H1 (cell line): ENCODE measurements around the gene KIAA0930. TPM values are rescaled to one million over a fixed set of nuclear protein-coding genes. Genes with fewer than 3 reads are reported as not detected.

ENCODE experiments used
- CTCF ChIA-PET: fragments of 300-600 bp; sonication (Branson Sonifier 250); formaldehyde crosslinking; loops from one replicate; lab custom pipeline; 2021; ENCODE audit not compliant: partially characterized antibody; lab: Charles Lee
- POLR2A ChIA-PET: fragments of 300-600 bp; sonication (Branson Sonifier 250); formaldehyde crosslinking; loops from one replicate; lab custom pipeline; 2021; ENCODE audit warnings: inconsistent platforms; ENCODE audit not compliant: partially characterized antibody; lab: Charles Lee
- DNase-seq, 2 experiments: peaks; one replicate each; pipeline versions ENCODE4 v3.0.0 to v3.0.0-alpha.2; 2010 to 2022; ENCODE audit warnings: low spot score in 2 of 2, low read depth in 1 of 2, mixed read lengths in 1 of 2
- FAIRE-seq: peaks from 2 replicates; lab custom pipeline; 2011; peaks lifted over from hg19 to GRCh38; lab: Jason Lieb, UNC
- H2AFZ ChIP-seq: 2 replicates; pipeline ENCODE4 v1.8.1; 2012; ENCODE audit warnings: low read length, inconsistent platforms
- H2AK5ac ChIP-seq: 2 replicates; pipeline ENCODE4 v1.6.1; 2013; ENCODE audit warnings: low read depth, low read length
- H2BK120ac ChIP-seq: replicated peaks from 2 replicates; pipeline ENCODE3; 2013; ENCODE audit warnings: low read depth, low read length, inconsistent platforms
- H2BK12ac ChIP-seq: 2 replicates; pipeline ENCODE4 v1.6.1; 2013; ENCODE audit warnings: low read depth, low read length
- H2BK15ac ChIP-seq: 2 replicates; pipeline ENCODE4 v1.6.1; 2013; ENCODE audit warnings: low read length
- H2BK20ac ChIP-seq: 2 replicates; pipeline ENCODE4 v1.6.1; 2013; ENCODE audit warnings: low read length
- H2BK5ac ChIP-seq: 2 replicates; pipeline ENCODE4 v1.6.1; 2013; ENCODE audit warnings: low read depth, low read length
- H3K14ac ChIP-seq: 2 replicates; pipeline ENCODE4 v1.6.1; 2013; ENCODE audit warnings: inconsistent platforms; ENCODE audit not compliant: insufficient read length
- H3K18ac ChIP-seq: 2 replicates; pipeline ENCODE4 v1.6.1; 2013; ENCODE audit warnings: low read length; ENCODE audit errors: extremely low read depth
- H3K23ac ChIP-seq: 2 replicates; pipeline ENCODE4 v1.6.1; 2013; ENCODE audit warnings: inconsistent platforms; ENCODE audit not compliant: insufficient read length
- H3K23me2 ChIP-seq: 2 replicates; pipeline ENCODE4 v1.6.1; 2013; ENCODE audit warnings: low read depth, low read length
- H3K27ac ChIP-seq: 2 replicates; pipeline ENCODE4 v1.6.1; 2011; ENCODE audit warnings: low read depth, low read length, inconsistent platforms
- H3K27me3 ChIP-seq, 4 experiments: replicated peaks in 1 of 4; 1 replicate in 1 of 4; 2 replicates in 3 of 4; pipeline versions ENCODE4 v1.6.1 to v1.8.1; 2011 to 2013; ENCODE audit warnings: low read length in 3 of 4, mild to moderate bottlenecking in 3 of 4, inconsistent platforms in 2 of 4, mixed read lengths in 2 of 4, moderate library complexity in 1 of 4; ENCODE audit not compliant: control insufficient read depth in 3 of 4, insufficient read depth in 3 of 4; ENCODE audit errors: extremely low read depth in 1 of 4
- H3K36me3 ChIP-seq, 4 experiments: 2 replicates each; pipeline versions ENCODE4 v1.6.1 to v1.8.1; 2011 to 2013; ENCODE audit warnings: mild to moderate bottlenecking in 4 of 4, low read length in 3 of 4, moderate library complexity in 2 of 4, control low read depth in 1 of 4, inconsistent platforms in 1 of 4; ENCODE audit not compliant: insufficient read depth in 4 of 4, control insufficient read depth in 2 of 4
- H3K4ac ChIP-seq: replicated peaks from 2 replicates; pipeline ENCODE3; 2013; ENCODE audit warnings: low read length, low read depth, mixed read lengths, inconsistent platforms; ENCODE audit not compliant: insufficient read length
- H3K4me1 ChIP-seq, 4 experiments: replicated peaks in 1 of 4; 1 replicate in 1 of 4; 2 replicates in 3 of 4; pipeline versions ENCODE4 v1.6.1 to v1.8.1; 2011 to 2013; ENCODE audit warnings: low read length in 3 of 4, inconsistent platforms in 2 of 4, mixed read lengths in 1 of 4; ENCODE audit not compliant: insufficient read depth in 4 of 4, control insufficient read depth in 3 of 4
- H3K4me2 ChIP-seq, 2 experiments: 2 replicates each; pipeline versions ENCODE4 v1.6.1 to v1.8.1; 2011 to 2013; ENCODE audit warnings: low read depth in 2 of 2, low read length in 2 of 2, control low read depth in 1 of 2, inconsistent platforms in 1 of 2, mild to moderate bottlenecking in 1 of 2; ENCODE audit not compliant: insufficient read depth in 1 of 2
- H3K4me3 ChIP-seq, 4 experiments: fragments of 200-600, 300-600 bp in 1 of 4; sonication (generic), shearing (Covaris generic), sonication (Bioruptor Twin) in 1 of 4; 2 replicates each; pipeline versions ENCODE4 v1.5.1 to v1.8.1; 2011 to 2016; ENCODE audit warnings: low read length in 4 of 4, low read depth in 3 of 4, control low read depth in 2 of 4, inconsistent platforms in 2 of 4, mild to moderate bottlenecking in 2 of 4, mixed read lengths in 1 of 4, moderate library complexity in 1 of 4; ENCODE audit not compliant: insufficient read depth in 2 of 4; ENCODE audit errors: extremely low read depth in 1 of 4
- H3K56ac ChIP-seq: replicated peaks from 2 replicates; pipeline ENCODE3; 2013; ENCODE audit warnings: low read depth, mild to moderate bottlenecking, mixed read lengths, low read length, inconsistent platforms; ENCODE audit not compliant: insufficient read length
- H3K79me1 ChIP-seq: 2 replicates; pipeline ENCODE4 v1.6.1; 2013; ENCODE audit warnings: low read depth, low read length, control low read depth
- H3K79me2 ChIP-seq, 2 experiments: 2 replicates each; pipeline versions ENCODE4 v1.6.1 to v1.8.1; 2012 to 2013; ENCODE audit warnings: low read length in 2 of 2, mild to moderate bottlenecking in 2 of 2, inconsistent platforms in 1 of 2; ENCODE audit not compliant: insufficient read depth in 2 of 2, control insufficient read depth in 1 of 2
- H3K9ac ChIP-seq, 4 experiments: replicated peaks in 1 of 4; 1 replicate in 1 of 4; 2 replicates in 3 of 4; pipeline versions ENCODE4 v1.6.1 to v1.8.1; 2011 to 2013; ENCODE audit warnings: low read depth in 3 of 4, low read length in 3 of 4, control low read depth in 2 of 4, mild to moderate bottlenecking in 2 of 4, moderate library complexity in 2 of 4, inconsistent platforms in 1 of 4; ENCODE audit errors: extremely low read depth in 1 of 4
- H3K9me3 ChIP-seq, 2 experiments: 2 replicates each; pipeline versions ENCODE4 v1.6.1 to v1.8.1; 2012 to 2013; ENCODE audit warnings: mild to moderate bottlenecking in 2 of 2, moderate library complexity in 2 of 2, control low read depth in 1 of 2, inconsistent platforms in 1 of 2, low read depth in 1 of 2, low read length in 1 of 2, mixed read lengths in 1 of 2; ENCODE audit not compliant: insufficient read depth in 2 of 2
- H4K20me1 ChIP-seq, 2 experiments: replicated peaks in 1 of 2; 2 replicates each; pipeline versions ENCODE3 to v1.8.1; 2011 to 2013; ENCODE audit warnings: inconsistent platforms in 2 of 2, low read length in 2 of 2, mild to moderate bottlenecking in 1 of 2; ENCODE audit not compliant: insufficient read depth in 2 of 2, control insufficient read depth in 1 of 2
- H4K5ac ChIP-seq: 2 replicates; pipeline ENCODE4 v1.6.1; 2013; ENCODE audit warnings: low read length, low read depth, mixed read lengths, inconsistent platforms; ENCODE audit not compliant: insufficient read length
- H4K8ac ChIP-seq: 2 replicates; pipeline ENCODE4 v1.8.0; 2013; ENCODE audit warnings: mild to moderate bottlenecking, moderate library complexity, low read length, inconsistent platforms; ENCODE audit not compliant: insufficient read depth; ENCODE audit errors: extremely low read depth
- H4K91ac ChIP-seq: replicated peaks from 2 replicates; pipeline ENCODE3; 2013; ENCODE audit warnings: low read length, mixed read lengths, inconsistent platforms; ENCODE audit not compliant: insufficient read length
- CHD2 ChIP-seq: IDR thresholded peaks from 2 replicates; pipeline ENCODE4 v1.6.1; 2012; ENCODE audit warnings: low read length, improper control_type of control experiment
- CTBP2 ChIP-seq: IDR thresholded peaks from 2 replicates; pipeline ENCODE4 v1.7.0; 2011; ENCODE audit warnings: borderline replicate concordance, mild to moderate bottlenecking, moderate library complexity, mixed read lengths, low read length; ENCODE audit not compliant: insufficient read depth, insufficient read length
- EZH2 ChIP-seq: fragments of 200-600 bp; sonication (generic); IDR thresholded peaks from 2 replicates; pipeline ENCODE4 v1.7.1; 2012; ENCODE audit warnings: low read depth, mild to moderate bottlenecking, moderate library complexity, low read length, inconsistent platforms; ENCODE audit not compliant: severe bottlenecking
- NRF1 ChIP-seq: IDR thresholded peaks from 2 replicates; pipeline ENCODE4 v1.6.1; 2011; ENCODE audit warnings: mild to moderate bottlenecking, low read depth, low read length, improper control_type of control experiment
- SP2 ChIP-seq: IDR thresholded peaks from 2 replicates; pipeline ENCODE4 v1.6.1; 2012; ENCODE audit warnings: mild to moderate bottlenecking, low read length, inconsistent platforms
- WGBS, 2 experiments: shearing (Covaris generic) in 1 of 2; methylation state at CpG; one replicate each; pipeline versions ENCODE4 v1.1.6 to v1.1.7; 2013 to 2015; ENCODE audit warnings: low lambda C conversion rate in 2 of 2, mixed read lengths in 2 of 2, inconsistent platforms in 1 of 2, low coverage in 1 of 2, missing lambda C conversion rate in 1 of 2; ENCODE audit not compliant: insufficient replicate concordance in 2 of 2, insufficient coverage in 1 of 2, insufficient read length in 1 of 2; ENCODE audit errors: extremely low coverage in 1 of 2, missing lambda C conversion rate in 1 of 2; 5-methylcytosine and 5-hydroxymethylcytosine counted together
- polyA plus RNA-seq, 7 experiments: library from polyadenylated mRNA; depleted of rRNA in 3 of 7; stranded (reverse) in 5 of 7; unstranded in 2 of 7; fragments of >200 nt in 5 of 7; fragments of 200-250 nt in 2 of 7; gene quantifications; 1 replicate in 5 of 7; 2 replicates in 1 of 7; 4 replicates in 1 of 7; pipeline versions ENCODE4 v1.2.1 to v1.2.3, GENCODE V29; 2011 to 2013; ENCODE audit warnings: missing spikeins in 2 of 7, mixed read lengths in 2 of 7
- total RNA-seq: library from RNA; stranded (reverse); fragmentation: NEBNext Ultra II Directional; extraction: Animal tissue kit (Norgen Biotek cat#: 25700); gene quantifications from 2 replicates; pipeline ENCODE4 v1.2.1, GENCODE V29; 2021
- TF ChIP-seq, protein P1 (sequence below): IDR thresholded peaks from 2 replicates; pipeline ENCODE4 v1.6.1; 2012; ENCODE audit warnings: inconsistent platforms

KIAA0930 gene
- total and polyA plus RNA-seq, 2 of the 8 experiments (the other 6 are each of a cell fraction or from before 2014, with no cell fraction given) = 61.9 to 66.1 TPM

DNA sequence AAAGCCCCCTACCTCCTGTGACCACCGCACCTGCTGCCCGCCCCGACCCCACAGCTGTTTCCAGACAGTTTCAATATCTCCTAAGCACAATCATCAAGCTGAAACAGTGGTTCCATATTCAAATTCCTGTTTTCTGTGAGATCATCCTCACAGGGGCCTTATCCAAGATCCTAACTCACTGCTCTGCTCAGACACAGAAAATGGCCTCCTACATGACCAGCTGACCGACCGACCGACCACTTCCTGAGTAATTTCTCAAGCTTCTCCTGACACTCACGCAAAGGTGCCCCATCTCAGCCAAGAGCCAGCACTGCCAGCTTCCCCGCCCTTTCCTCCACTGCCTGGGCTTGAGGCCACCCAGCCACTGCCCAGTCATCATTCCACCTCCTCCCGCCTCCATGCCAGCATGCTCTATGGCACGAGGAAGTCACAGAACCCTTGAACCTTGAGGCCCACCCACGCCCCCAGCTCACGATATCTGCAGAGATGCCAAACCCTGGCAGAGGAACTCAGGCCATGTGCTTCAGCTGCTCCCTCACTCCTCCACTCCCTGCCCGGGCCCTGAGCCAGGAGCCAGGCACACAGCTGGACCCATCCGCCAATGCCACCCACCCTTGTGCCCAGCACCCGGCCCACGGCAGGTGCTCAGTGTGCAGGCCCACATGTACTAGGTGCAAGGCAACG, 14.0 kb downstream of the KIAA0930 start:
- no peaks in the 10 kb centered on the region for H3K27me3 ChIP-seq
- H3K27ac ChIP-seq = no peak overlapping the region
- H4K91ac ChIP-seq = no peak overlapping the region
- WGBS, 2 experiments = 87% methylated on average over 17 of the region's 17 CpGs; no CpG with 5 or more reads in 1 of the 2 experiments
- POLR2A ChIA-PET = interaction anchor here (0.6 to 1.6 kb wide), 4 partner anchors 9 to 88 kb away, joined by 3 to 10 read pairs (median 3); no protein-coding TSS in a partner anchor
- peak overlapping the region; percentile 39; the same call in 1 of the 2 replicates for H2AK5ac ChIP-seq
- H4K20me1 ChIP-seq = peaks cover 2 to 24% of the 10 kb centered on the region in 2 experiments
- H3K56ac ChIP-seq = no peak overlapping the region
- H2AFZ ChIP-seq = no peak overlapping the region
- CTCF ChIA-PET = interaction anchor here (0.7 to 1.6 kb wide), 5 partner anchors 8 to 37 kb away, joined by 3 to 5 read pairs (median 4); no protein-coding TSS in a partner anchor
- no peak overlapping the region for H3K23ac ChIP-seq
- H3K79me2 ChIP-seq = peaks cover 0 to 9% of the 10 kb centered on the region in 2 experiments; a peak in 2 of 4 replicates
- no peaks in the 10 kb centered on the region for H3K23me2 ChIP-seq
- no peak for FAIRE-seq
- no peak overlapping the region for H2BK5ac ChIP-seq
- no peak overlapping the region for H3K9ac ChIP-seq
- no peak overlapping the region for H3K14ac ChIP-seq
- H3K4me2 ChIP-seq = no peak overlapping the region
- H2BK12ac ChIP-seq = peak overlapping the region; percentile 60; the same call in 1 of the 2 replicates
- no peak overlapping the region for H3K4me3 ChIP-seq
- H4K5ac ChIP-seq = no peak overlapping the region
- H3K4me1 ChIP-seq = peaks cover 0 to 20% (median 13%) of the 10 kb centered on the region in 4 experiments; a peak in 6 of 7 replicates
- no peak overlapping the region for H4K8ac ChIP-seq
- H3K4ac ChIP-seq = no peak overlapping the region
- no peaks in the 10 kb centered on the region for H3K36me3 ChIP-seq
- H3K79me1 ChIP-seq = no peaks in the 10 kb centered on the region; the same call in 1 of the 2 replicates
- no peak overlapping the region for H2BK120ac ChIP-seq
- H2BK20ac ChIP-seq = no peak overlapping the region
- TF ChIP-seq SP2 = no peak
- TF ChIP-seq EZH2 = no peak
- TF ChIP-seq NRF1 = no peak
- TF ChIP-seq, protein P1, sequence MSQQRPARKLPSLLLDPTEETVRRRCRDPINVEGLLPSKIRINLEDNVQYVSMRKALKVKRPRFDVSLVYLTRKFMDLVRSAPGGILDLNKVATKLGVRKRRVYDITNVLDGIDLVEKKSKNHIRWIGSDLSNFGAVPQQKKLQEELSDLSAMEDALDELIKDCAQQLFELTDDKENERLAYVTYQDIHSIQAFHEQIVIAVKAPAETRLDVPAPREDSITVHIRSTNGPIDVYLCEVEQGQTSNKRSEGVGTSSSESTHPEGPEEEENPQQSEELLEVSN = peak; percentile 37; the same call in 1 of the 2 replicates
- no peak for TF ChIP-seq CHD2
- TF ChIP-seq CTBP2 = no peak
- DNase-seq = no peak
- H3K9me3 ChIP-seq = no peaks in the 10 kb centered on the region
- H3K18ac ChIP-seq = no peak overlapping the region; the same call in 1 of the 2 replicates
- no peak overlapping the region for H2BK15ac ChIP-seq
